ENCODE results near the gene TTC36.
"Not testable (repeated sequence)": the region's sequence is repeated elsewhere in the genome, so short reads cannot be mapped to it uniquely, and the experiment has no call there.

Gene TTC36

GRCh38 chr11:118565051-118565450 is 37.8 kb downstream of the TTC36 start:
- Histone ChIP-seq H3K9ac (ENCODE audit: low read depth, low read length) (peak overlapping the region; percentile 43), H3K4me3 (ENCODE audit: low read length) (peak overlapping the region; percentile 74), H3K27me3 (ENCODE audit: control insufficient read depth, insufficient read depth, low read length) (no peaks in the 10 kb centered on the region), H3K4me2 (ENCODE audit: low read length) (peak overlapping the region; percentile 88), H3K4me1 (ENCODE audit: control insufficient read depth, insufficient read depth, low read length) (peaks cover 6% of the 10 kb centered on the region), H3K9me3 (replicated peaks; ENCODE audit: low read length) (no peaks in the 10 kb centered on the region), H3K36me3 (ENCODE audit: insufficient read depth, low read length) (no peaks in the 10 kb centered on the region)

- Histone ChIP-seq H3K4me2 (ENCODE audit: low read length) (no peak overlapping the region), H3K4me1 (ENCODE audit: control insufficient read depth, insufficient read depth, low read length) (peaks cover 18% of the 10 kb centered on the region), H3K4me3 (ENCODE audit: low read length) (no peak overlapping the region), H3K36me3 (ENCODE audit: insufficient read depth, low read length) (no peaks in the 10 kb centered on the region), H3K27me3 (ENCODE audit: control insufficient read depth, insufficient read depth, low read length) (no peaks in the 10 kb centered on the region), H3K9me3 (replicated peaks; ENCODE audit: low read length) (no peaks in the 10 kb centered on the region), H3K9ac (ENCODE audit: low read depth, low read length) (no peak overlapping the region)
These were observed 42.4 kb downstream of the TTC36 start for GRCh38 chr11:118569670-118570069.

- Histone ChIP-seq H3K4me2 (ENCODE audit: low read length) (no peak overlapping the region), H3K36me3 (ENCODE audit: insufficient read depth, low read length) (no peaks in the 10 kb centered on the region), H3K27me3 (ENCODE audit: control insufficient read depth, insufficient read depth, low read length) (no peaks in the 10 kb centered on the region), H3K4me1 (ENCODE audit: control insufficient read depth, insufficient read depth, low read length) (peaks cover 24% of the 10 kb centered on the region), H3K9ac (ENCODE audit: low read depth, low read length) (no peak overlapping the region), H3K9me3 (replicated peaks; ENCODE audit: low read length) (no peaks in the 10 kb centered on the region), H3K4me3 (ENCODE audit: low read length) (no peak overlapping the region)
These were observed 43.5 kb downstream of the TTC36 start for GRCh38 chr11:118570787-118571186.

- not testable (repeated sequence) for H3K36me3 ChIP-seq (ENCODE audit: insufficient read depth, low read length); H3K9me3 ChIP-seq (replicated peaks; ENCODE audit: low read length); H3K27me3 ChIP-seq (ENCODE audit: control insufficient read depth, insufficient read depth, low read length)
- Histone ChIP-seq H3K4me3 (ENCODE audit: low read length) (peak overlapping the region; percentile 91), H3K4me1 (ENCODE audit: control insufficient read depth, insufficient read depth, low read length) (peaks cover 33% of the 10 kb centered on the region), H3K9ac (ENCODE audit: low read depth, low read length) (peak overlapping the region; percentile 100), H3K4me2 (ENCODE audit: low read length) (peak overlapping the region; percentile 75)
These were observed 44.4 kb downstream of the TTC36 start for GRCh38 chr11:118571701-118572060.

- peak within 1 kb of the TSS; percentile 91 for H3K4me3 ChIP-seq (ENCODE audit: low read length)
- peak within 1 kb of the TSS; percentile 100 for H3K9ac ChIP-seq (ENCODE audit: low read depth, low read length)
- peak within 1 kb of the TSS; percentile 75 for H3K4me2 ChIP-seq (ENCODE audit: low read length)
- H3K27me3 ChIP-seq (ENCODE audit: control insufficient read depth, insufficient read depth, low read length): no peaks in the 10 kb centered on the region
- H3K36me3 ChIP-seq (ENCODE audit: insufficient read depth, low read length): peaks cover 2% of the 10 kb centered on the region
- H3K9me3 ChIP-seq (replicated peaks; ENCODE audit: low read length): no peaks in the 10 kb centered on the region
- peaks cover 39% of the 10 kb centered on the region for H3K4me1 ChIP-seq (ENCODE audit: control insufficient read depth, insufficient read depth, low read length)
These were observed 45.0 kb downstream of the TTC36 start, which contains the start of gene ARCN1 for GRCh38 chr11:118572061-118572980. Gene ARCN1, plus strand, starts transcription at chr11:118572409. Its CDS starts 139 bp downstream, at chr11:118572548.

GRCh38 chr11:118572981-118573550 is 45.8 kb downstream of the TTC36 start:
- Histone ChIP-seq H3K9me3 (replicated peaks; ENCODE audit: low read length) (no peaks in the 10 kb centered on the region), H3K4me3 (ENCODE audit: low read length) (peak overlapping the region; percentile 91), H3K36me3 (ENCODE audit: insufficient read depth, low read length) (peaks cover 2% of the 10 kb centered on the region), H3K4me2 (ENCODE audit: low read length) (peak overlapping the region; percentile 75), H3K4me1 (ENCODE audit: control insufficient read depth, insufficient read depth, low read length) (peaks cover 42% of the 10 kb centered on the region), H3K9ac (ENCODE audit: low read depth, low read length) (peak overlapping the region; percentile 100), H3K27me3 (ENCODE audit: control insufficient read depth, insufficient read depth, low read length) (no peaks in the 10 kb centered on the region)

GRCh38 chr11:118574636-118575035 is 47.4 kb downstream of the TTC36 start:
- peaks cover 42% of the 10 kb centered on the region for H3K4me1 ChIP-seq (ENCODE audit: control insufficient read depth, insufficient read depth, low read length)
- no peaks in the 10 kb centered on the region for H3K9me3 ChIP-seq (replicated peaks; ENCODE audit: low read length)
- H3K4me2 ChIP-seq (ENCODE audit: low read length): peak overlapping the region; percentile 75
- peak overlapping the region; percentile 100 for H3K9ac ChIP-seq (ENCODE audit: low read depth, low read length)
- peaks cover 2% of the 10 kb centered on the region for H3K36me3 ChIP-seq (ENCODE audit: insufficient read depth, low read length)
- H3K27me3 ChIP-seq (ENCODE audit: control insufficient read depth, insufficient read depth, low read length): no peaks in the 10 kb centered on the region
- H3K4me3 ChIP-seq (ENCODE audit: low read length): peak overlapping the region; percentile 91

- H3K27me3 ChIP-seq (ENCODE audit: control insufficient read depth, insufficient read depth, low read length); H3K9ac ChIP-seq (ENCODE audit: low read depth, low read length); H3K4me3 ChIP-seq (ENCODE audit: low read length); H3K9me3 ChIP-seq (replicated peaks; ENCODE audit: low read length); H3K4me2 ChIP-seq (ENCODE audit: low read length): not testable (repeated sequence)
- peaks cover 42% of the 10 kb centered on the region for H3K4me1 ChIP-seq (ENCODE audit: control insufficient read depth, insufficient read depth, low read length)
- peaks cover 24% of the 10 kb centered on the region for H3K36me3 ChIP-seq (ENCODE audit: insufficient read depth, low read length)
These were observed 50.7 kb downstream of the TTC36 start for GRCh38 chr11:118577995-118578394.

All from skeletal muscle satellite cell (primary cell).